ENCODE data around the gene BST1. TPM values are rescaled to one million over a fixed set of nuclear protein-coding genes. Genes with fewer than 3 reads are reported as not detected.
A peak's percentile ranks its signal among the peaks of the same experiment; 100 is the strongest.
"Not testable (repeated sequence)": the region's sequence is repeated elsewhere in the genome, so short reads cannot be mapped to it uniquely, and the experiment has no call there.

BST1 gene
- total and polyA plus RNA-seq, 5 donors: 6.3 to 10.9 (median 9.4) TPM

DNA sequence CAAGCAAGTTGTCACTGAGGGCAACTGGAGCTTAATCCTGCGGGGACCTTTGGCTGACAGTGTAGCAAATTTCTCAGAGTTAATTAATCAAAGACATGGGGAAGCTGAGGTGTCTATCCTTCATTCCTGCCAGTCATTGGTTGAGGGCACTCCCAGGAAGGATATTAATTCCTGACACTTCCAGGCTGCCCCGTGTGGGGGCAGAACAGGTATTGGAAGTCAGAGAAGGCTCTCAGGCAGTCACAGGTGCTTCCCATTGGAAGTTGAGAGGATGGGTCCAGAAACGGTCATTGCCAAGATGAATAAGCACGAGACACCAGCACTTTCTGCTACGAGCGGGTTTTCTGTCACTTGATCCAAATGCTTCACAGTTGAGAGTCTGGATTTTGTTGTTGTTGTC, 46.1 kb downstream of the BST1 start:
- H3K27me3 ChIP-seq (ENCODE audit: control insufficient read depth, insufficient read depth): no peaks in the 10 kb centered on the region
- H3K9me3 ChIP-seq (ENCODE audit: control insufficient read depth, low read length): no peaks in the 10 kb centered on the region
- H3K4me3 ChIP-seq (ENCODE audit: low read length): no peak overlapping the region
- intact Hi-C loops (cut with DNase I): no loop called here
- H3K4me1 ChIP-seq (ENCODE audit: control insufficient read depth, insufficient read depth, low read length): no peaks in the 10 kb centered on the region
- WGBS: 67% methylated on average over 6 of the region's 6 CpGs
- DNase-seq: no peak
- no peak for ATAC-seq
- no peak overlapping the region for H3K27ac ChIP-seq (ENCODE audit: low read length)

DNA sequence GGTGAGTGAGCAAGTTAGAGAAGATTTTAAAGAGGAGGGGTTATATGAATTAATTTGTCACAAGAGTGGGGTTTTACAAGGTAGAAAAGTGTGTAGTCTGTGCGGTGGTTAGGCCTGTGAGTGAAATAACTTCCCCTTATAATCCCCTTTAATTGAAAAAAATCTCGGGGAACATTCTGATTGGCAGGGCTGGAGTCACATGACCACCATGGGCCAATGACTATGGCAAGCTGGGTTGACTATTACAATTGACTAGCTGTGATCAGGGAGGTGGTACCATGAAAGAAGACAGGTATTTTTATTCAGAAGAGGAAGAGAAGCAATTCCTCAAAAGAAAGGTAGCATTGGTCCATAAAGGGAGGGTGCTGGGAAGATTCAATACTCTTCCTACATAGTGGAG, 48.3 kb downstream of the BST1 start:
- Histone ChIP-seq H3K27ac (ENCODE audit: low read length) (no peak overlapping the region), H3K4me1 (ENCODE audit: control insufficient read depth, insufficient read depth, low read length) (no peaks in the 10 kb centered on the region), H3K9me3 (ENCODE audit: control insufficient read depth, low read length) (no peaks in the 10 kb centered on the region), H3K27me3 (ENCODE audit: control insufficient read depth, insufficient read depth) (no peaks in the 10 kb centered on the region), H3K4me3 (ENCODE audit: low read length) (no peak overlapping the region)
- intact Hi-C loops (cut with DNase I): no loop called here
- ATAC-seq (no peak), DNase-seq (no peak)
- WGBS: 97% methylated on average over 2 of the region's 2 CpGs

DNA sequence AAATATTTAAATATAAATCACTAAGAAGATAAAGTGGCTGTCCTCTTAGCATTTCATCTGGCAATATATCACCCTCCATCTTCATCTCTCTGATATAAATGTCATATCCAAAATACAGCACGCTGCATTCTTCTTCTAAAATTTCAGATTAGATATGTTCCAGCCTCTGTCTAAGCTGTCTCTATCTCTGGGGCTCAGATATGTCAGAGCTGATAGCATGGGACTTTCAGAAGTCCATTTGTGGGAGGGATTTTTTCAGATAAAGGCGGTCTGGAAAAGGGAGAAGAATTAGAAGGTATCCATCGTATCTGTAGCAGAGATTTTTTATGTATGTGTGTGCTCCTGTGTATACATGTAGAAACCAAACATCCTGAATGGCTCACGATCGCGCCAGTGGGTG, 50.2 kb downstream of the BST1 start:
- intact Hi-C loops (cut with DNase I): no loop called here
- Histone ChIP-seq H3K4me1 (ENCODE audit: control insufficient read depth, insufficient read depth, low read length) (no peaks in the 10 kb centered on the region), H3K27ac (ENCODE audit: low read length) (no peak overlapping the region), H3K9me3 (ENCODE audit: control insufficient read depth, low read length) (no peaks in the 10 kb centered on the region), H3K27me3 (ENCODE audit: control insufficient read depth, insufficient read depth) (no peaks in the 10 kb centered on the region), H3K4me3 (ENCODE audit: low read length) (no peak overlapping the region)
- DNase-seq (no peak), ATAC-seq (no peak)
- WGBS: 81% methylated on average over 6 of the region's 6 CpGs

DNA sequence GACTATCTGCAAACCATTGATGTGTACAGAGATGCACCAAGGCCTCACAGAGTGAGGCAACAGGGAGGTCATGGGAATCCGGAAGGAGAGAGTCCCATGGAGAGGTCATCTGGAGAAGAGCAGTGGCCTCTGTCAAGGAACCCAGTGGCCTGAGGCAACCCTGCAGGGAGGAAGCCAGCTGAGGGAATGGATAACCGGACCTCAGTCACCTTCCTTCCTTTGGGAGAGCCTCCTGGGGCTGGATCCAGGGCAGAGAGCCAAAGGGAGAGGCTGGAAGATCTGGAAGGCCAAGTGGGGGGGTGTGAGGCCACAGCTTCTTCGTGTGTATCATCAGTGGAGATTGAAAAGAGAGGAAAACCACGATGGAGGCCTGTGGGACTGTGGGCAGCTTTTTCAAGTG, 50.9 kb downstream of the BST1 start:
- Histone ChIP-seq H3K4me1 (ENCODE audit: control insufficient read depth, insufficient read depth, low read length) (no peaks in the 10 kb centered on the region), H3K9me3 (ENCODE audit: control insufficient read depth, low read length) (no peaks in the 10 kb centered on the region), H3K4me3 (ENCODE audit: low read length) (no peak overlapping the region), H3K27ac (ENCODE audit: low read length) (peak overlapping the region; percentile 45), H3K27me3 (ENCODE audit: control insufficient read depth, insufficient read depth) (no peaks in the 10 kb centered on the region)
- DNase-seq (peak; percentile 73 to 85 (median 83)), ATAC-seq (peak; percentile 91 to 98)
- 35% methylated on average over 4 of the region's 4 CpGs for WGBS
- intact Hi-C loops (cut with DNase I): no loop called here

DNA sequence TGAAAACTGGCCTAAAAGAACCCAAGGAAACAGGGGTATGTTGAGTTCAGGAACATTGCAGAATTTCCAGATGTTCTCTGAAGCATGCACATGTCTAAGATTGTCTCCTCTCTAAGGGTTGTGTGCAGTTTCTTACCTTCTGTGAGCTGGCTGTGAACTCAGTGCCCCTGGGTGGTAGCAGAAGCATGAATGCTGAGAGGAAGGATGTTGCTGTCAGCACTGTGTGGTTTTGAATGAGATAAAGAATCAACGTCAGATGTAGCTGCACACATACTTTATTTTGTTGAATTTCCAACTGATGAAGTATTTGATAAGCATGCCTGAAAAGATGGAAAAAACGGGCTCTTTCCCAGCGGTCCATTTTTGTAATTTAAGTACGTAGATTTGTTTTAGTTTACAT, 51.5 kb downstream of the BST1 start:
- no peaks in the 10 kb centered on the region for H3K9me3 ChIP-seq (ENCODE audit: control insufficient read depth, low read length)
- H3K27me3 ChIP-seq (ENCODE audit: control insufficient read depth, insufficient read depth): no peaks in the 10 kb centered on the region
- 43% methylated on average over 4 of the region's 4 CpGs for WGBS
- no peak overlapping the region for H3K4me3 ChIP-seq (ENCODE audit: low read length)
- intact Hi-C loops (cut with DNase I): no loop called here
- ATAC-seq (peak in 1 of 2 donors; percentile 70), DNase-seq (no peak)
- H3K4me1 ChIP-seq (ENCODE audit: control insufficient read depth, insufficient read depth, low read length): no peaks in the 10 kb centered on the region
- H3K27ac ChIP-seq (ENCODE audit: low read length): peak overlapping the region; percentile 45

DNA sequence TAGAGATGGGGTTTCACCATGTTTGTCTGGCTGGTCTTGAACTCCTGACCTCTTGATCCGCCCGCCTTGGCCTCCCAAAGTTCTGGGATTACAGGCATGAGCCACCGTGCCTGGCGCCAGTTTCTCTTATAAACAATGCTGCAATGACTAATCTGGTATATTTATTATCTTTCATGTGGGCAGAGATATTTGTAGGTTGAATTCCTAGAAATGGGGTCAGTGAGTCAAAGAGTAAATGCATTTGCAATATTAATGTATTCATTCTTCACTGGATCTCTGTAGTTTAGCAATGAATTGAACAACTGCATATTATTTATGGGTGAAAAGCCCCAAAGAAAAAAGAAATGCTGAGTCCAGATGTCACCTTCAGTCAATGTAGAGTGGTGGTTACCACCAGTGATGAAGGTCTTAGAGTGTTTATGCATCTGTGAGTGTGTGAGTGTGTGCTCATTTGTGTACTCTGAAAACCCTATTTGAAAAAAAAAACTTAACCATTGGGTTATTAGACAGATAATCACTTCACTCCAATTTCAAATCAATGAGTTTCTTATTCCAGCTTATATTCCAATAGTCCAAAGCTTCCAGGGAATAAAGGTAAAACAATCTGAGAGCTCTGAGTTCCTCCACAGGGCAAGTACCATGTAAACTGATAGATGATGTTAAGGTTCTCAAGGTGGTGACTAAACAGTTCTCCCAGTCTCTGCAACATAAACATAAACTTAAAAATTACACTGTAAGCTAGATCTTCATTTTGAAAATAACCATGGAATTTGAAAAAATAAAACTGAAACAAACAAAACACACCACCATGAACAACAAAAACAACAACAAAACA, 52.7 kb downstream of the BST1 start:
- no peaks in the 10 kb centered on the region for H3K4me1 ChIP-seq (ENCODE audit: control insufficient read depth, insufficient read depth, low read length)
- no peak overlapping the region for H3K27ac ChIP-seq (ENCODE audit: low read length)
- DNase-seq: no peak
- intact Hi-C loops (cut with DNase I): no loop called here
- WGBS: 83% methylated on average over 4 of the region's 4 CpGs
- H3K9me3 ChIP-seq (ENCODE audit: control insufficient read depth, low read length): no peaks in the 10 kb centered on the region
- no peaks in the 10 kb centered on the region for H3K27me3 ChIP-seq (ENCODE audit: control insufficient read depth, insufficient read depth)
- ATAC-seq: no peak
- no peak overlapping the region for H3K4me3 ChIP-seq (ENCODE audit: low read length)

DNA sequence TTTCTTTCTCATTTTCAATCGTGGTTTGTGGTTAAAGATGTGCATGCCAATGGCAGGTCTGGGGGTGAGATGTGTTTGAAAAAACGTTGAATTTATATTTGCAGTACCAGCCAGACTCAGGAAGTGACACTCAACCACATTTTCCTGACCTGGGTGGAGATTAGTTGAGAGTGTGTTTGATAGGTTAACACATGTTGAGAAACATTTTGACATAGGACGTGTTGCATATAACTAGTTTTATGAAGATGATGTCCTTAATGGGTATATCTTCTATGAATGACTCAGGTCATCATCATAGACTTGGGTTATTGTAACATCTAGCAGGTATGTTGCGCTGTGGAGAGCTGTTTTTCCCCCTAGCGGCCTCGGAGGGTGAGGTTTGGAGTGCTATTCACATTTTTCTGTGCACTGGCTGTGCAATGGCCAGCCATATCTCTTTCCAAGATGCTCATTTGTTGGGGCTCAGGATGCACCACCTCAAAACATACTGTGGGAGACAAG, 53.5 kb downstream of the BST1 start:
- ATAC-seq: no peak
- DNase-seq: no peak
- intact Hi-C loops (cut with DNase I): no loop called here
- H3K9me3 ChIP-seq (ENCODE audit: control insufficient read depth, low read length): no peaks in the 10 kb centered on the region
- H3K4me3 ChIP-seq (ENCODE audit: low read length): no peak overlapping the region
- WGBS: 68% methylated on average over 6 of the region's 6 CpGs
- no peaks in the 10 kb centered on the region for H3K4me1 ChIP-seq (ENCODE audit: control insufficient read depth, insufficient read depth, low read length)
- H3K27me3 ChIP-seq (ENCODE audit: control insufficient read depth, insufficient read depth): no peaks in the 10 kb centered on the region
- H3K27ac ChIP-seq (ENCODE audit: low read length): no peak overlapping the region

DNA sequence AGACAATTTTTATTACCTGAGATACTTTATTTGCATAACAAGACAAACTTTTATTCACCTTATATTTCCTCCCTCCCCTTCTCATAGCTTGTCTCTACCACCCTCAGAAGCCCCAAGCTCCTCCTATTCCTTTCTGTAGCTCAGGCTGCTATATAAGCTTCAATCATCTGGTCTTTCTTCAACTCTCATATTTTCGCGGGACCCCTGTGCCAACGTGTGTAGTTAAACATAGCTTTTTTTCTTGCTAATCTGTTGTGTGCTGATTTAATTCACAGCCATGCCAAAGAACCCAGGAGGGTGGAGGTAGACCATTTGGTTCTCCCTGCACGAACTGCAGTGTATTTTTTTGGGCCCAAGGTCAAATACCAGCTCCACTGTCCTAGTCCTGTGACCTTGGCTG, 54.2 kb downstream of the BST1 start:
- H3K4me3 ChIP-seq (ENCODE audit: low read length): no peak overlapping the region
- H3K27me3 ChIP-seq (ENCODE audit: control insufficient read depth, insufficient read depth): no peaks in the 10 kb centered on the region
- H3K27ac ChIP-seq (ENCODE audit: low read length): no peak overlapping the region
- no peak for DNase-seq
- no peak for ATAC-seq
- intact Hi-C loops (cut with DNase I): no loop called here
- no peaks in the 10 kb centered on the region for H3K4me1 ChIP-seq (ENCODE audit: control insufficient read depth, insufficient read depth, low read length)
- WGBS: 71% methylated on average over 4 of the region's 4 CpGs
- no peaks in the 10 kb centered on the region for H3K9me3 ChIP-seq (ENCODE audit: control insufficient read depth, low read length)

DNA sequence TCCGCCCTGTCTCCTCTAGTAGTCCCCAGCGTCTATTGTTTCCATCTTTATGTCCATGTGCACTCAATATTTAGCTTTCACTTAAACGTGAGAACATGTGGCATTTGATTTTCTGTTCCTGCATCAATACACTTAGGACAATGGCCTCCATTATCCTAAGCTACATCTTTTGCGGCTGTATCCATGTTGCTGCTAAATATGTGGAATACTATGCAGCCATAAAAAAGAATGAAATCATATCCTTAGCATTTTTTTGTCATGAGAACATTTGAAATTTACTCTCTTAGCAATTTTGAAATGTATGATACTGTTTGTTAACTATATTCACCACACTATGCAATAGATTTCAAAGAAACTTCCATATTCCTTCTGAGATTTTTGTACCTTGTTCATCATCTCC, 55.4 kb downstream of the BST1 start:
- ATAC-seq: no peak

DNA sequence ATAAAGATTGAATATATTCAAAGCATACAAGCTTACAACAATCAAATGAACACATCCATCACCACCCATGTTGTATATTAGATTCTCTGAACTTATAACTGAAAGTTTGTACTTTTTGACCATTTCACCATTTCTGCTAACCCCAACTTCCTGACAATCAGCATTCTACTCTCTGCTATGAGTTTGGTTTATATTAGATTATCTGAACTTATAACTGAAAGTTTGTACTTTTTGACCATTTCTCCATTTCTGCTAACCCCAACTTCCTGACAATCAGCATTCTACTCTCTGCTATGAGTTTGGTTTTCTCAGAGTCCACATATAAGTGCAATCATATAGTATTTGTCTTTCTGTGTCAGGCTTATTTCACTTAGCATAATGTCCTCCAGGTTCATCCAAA, 59.6 kb downstream of the BST1 start:
- H3K4me1 ChIP-seq (ENCODE audit: control insufficient read depth, insufficient read depth, low read length); ATAC-seq; intact Hi-C loops (cut with DNase I); H3K9me3 ChIP-seq (ENCODE audit: control insufficient read depth, low read length); H3K27ac ChIP-seq (ENCODE audit: low read length); H3K27me3 ChIP-seq (ENCODE audit: control insufficient read depth, insufficient read depth); DNase-seq; H3K4me3 ChIP-seq (ENCODE audit: low read length): not testable (repeated sequence)

More for the DNA sequence above, 55.4 kb downstream of the BST1 start:
- intact Hi-C loops (cut with DNase I): no loop called here
- Histone ChIP-seq H3K9me3 (ENCODE audit: control insufficient read depth, low read length) (no peaks in the 10 kb centered on the region), H3K27ac (ENCODE audit: low read length) (no peak overlapping the region), H3K4me3 (ENCODE audit: low read length) (no peak overlapping the region), H3K27me3 (ENCODE audit: control insufficient read depth, insufficient read depth) (no peaks in the 10 kb centered on the region), H3K4me1 (ENCODE audit: control insufficient read depth, insufficient read depth, low read length) (no peaks in the 10 kb centered on the region)
- 94% methylated on average over 4 of the region's 4 CpGs for WGBS
- no peak for DNase-seq

DNA sequence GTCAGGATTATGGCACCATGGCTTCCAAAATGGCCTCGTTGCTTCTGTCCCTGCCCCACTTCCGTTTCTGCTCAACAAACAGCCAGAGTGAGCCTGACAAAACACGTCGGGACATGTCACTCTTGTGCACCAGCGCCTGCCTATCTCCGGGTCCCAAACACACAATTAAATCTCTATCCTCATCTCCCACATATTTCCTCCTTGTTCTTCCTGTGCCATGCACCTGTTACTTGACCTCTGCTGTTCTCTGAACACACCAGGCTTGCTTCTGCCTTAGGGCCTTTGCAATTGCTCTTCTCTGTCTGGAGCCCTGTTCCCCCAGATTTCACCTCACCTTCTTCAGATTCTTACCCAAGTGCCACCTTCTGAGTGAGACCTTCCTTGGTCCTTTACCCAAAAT, 62.5 kb downstream of the BST1 start:
- DNase-seq (no peak), ATAC-seq (no peak)
- H3K4me1 ChIP-seq (ENCODE audit: control insufficient read depth, insufficient read depth, low read length): no peaks in the 10 kb centered on the region
- 52% methylated on average over 6 of the region's 6 CpGs for WGBS
- H3K9me3 ChIP-seq (ENCODE audit: control insufficient read depth, low read length): no peaks in the 10 kb centered on the region
- H3K27me3 ChIP-seq (ENCODE audit: control insufficient read depth, insufficient read depth): no peaks in the 10 kb centered on the region
- intact Hi-C loops (cut with DNase I): no loop called here
- no peak overlapping the region for H3K4me3 ChIP-seq (ENCODE audit: low read length)
- H3K27ac ChIP-seq (ENCODE audit: low read length): no peak overlapping the region
